ENCODE measurements around the gene WDR86. TPM values are rescaled to one million over a fixed set of nuclear protein-coding genes. Genes with fewer than 3 reads are reported as not detected.

The WDR86 gene
- under 1 TPM in 5 of 6 experiments, not detected in 1; 0.31 to 0.74 (median 0.44) TPM for total RNA-seq
- long read RNA-seq: 0 reads

GRCh38 chr7:151409667-151410404 is at the start of gene WDR86:
Gene WDR86, minus strand, starts transcription at chr7:151410038. Its CDS starts 449 bp downstream, at chr7:151409589.
- peak within 1 kb of the TSS in 1 of 3 donors; percentile 9 for H3K27ac ChIP-seq

GRCh38 chr7:151457534-151457933 is 47.7 kb upstream of the WDR86 start:
- H3K27me3 ChIP-seq: no peaks in the 10 kb centered on the region
- no peak for TF ChIP-seq POLR2A (IDR thresholded peaks at IDR 0.05)
- TF ChIP-seq CTCF (IDR thresholded peaks at IDR 0.05): no peak
- H3K4me3 ChIP-seq: no peak overlapping the region
- peaks cover 0 to 13% (median 3%) of the 10 kb centered on the region in 4 donors for H3K4me1 ChIP-seq
- H3K9me3 ChIP-seq: no peaks in the 10 kb centered on the region
- no peak for DNase-seq
- WGBS (ENCODE audit: insufficient coverage, low coverage, low lambda C conversion rate, missing lambda C conversion rate): 81% methylated on average over 6 of the region's 6 CpGs
- no peaks in the 10 kb centered on the region for H3K36me3 ChIP-seq
- no peak overlapping the region for H3K27ac ChIP-seq
- intact Hi-C loops (cut with DNase I): loop anchor here in 1 of 2 donors (10.0 kb wide), 1 partner anchor 153 kb away; no protein-coding TSS in a partner anchor
- ATAC-seq: no peak

More at GRCh38 chr7:151409667-151410404, at the start of gene WDR86:
- 0% methylated on average over 7 of the region's 75 CpGs for WGBS (ENCODE audit: insufficient coverage, low coverage, low lambda C conversion rate, missing lambda C conversion rate)
- H3K4me3 ChIP-seq: peak within 1 kb of the TSS; percentile 21 to 32 (median 25)
- peak in 2 of 4 donors; percentile 6 for ATAC-seq
- TF ChIP-seq CTCF (IDR thresholded peaks at IDR 0.05) (no peak), POLR2A (IDR thresholded peaks at IDR 0.05) (no peak)
- no peaks in the 10 kb centered on the region for H3K36me3 ChIP-seq
- DNase-seq: peak in 2 of 3 donors; percentile 20 to 45
- no peaks in the 10 kb centered on the region for H3K9me3 ChIP-seq
- intact Hi-C loops (cut with DNase I): no loop called here
- peaks cover 0 to 14% (median 4%) of the 10 kb centered on the region in 4 donors for H3K4me1 ChIP-seq
- H3K27me3 ChIP-seq: peaks cover 17 to 18% of the 10 kb centered on the region in 2 donors

GRCh38 chr7:151456782-151457181 is 46.9 kb upstream of the WDR86 start:
- TF ChIP-seq CTCF (IDR thresholded peaks at IDR 0.05): no peak
- no peak for TF ChIP-seq POLR2A (IDR thresholded peaks at IDR 0.05)
- H3K36me3 ChIP-seq: no peaks in the 10 kb centered on the region
- no peak overlapping the region for H3K27ac ChIP-seq
- no peaks in the 10 kb centered on the region for H3K9me3 ChIP-seq
- H3K4me3 ChIP-seq: no peak overlapping the region
- H3K4me1 ChIP-seq: peaks cover 0 to 13% (median 3%) of the 10 kb centered on the region in 4 donors
- H3K27me3 ChIP-seq: no peaks in the 10 kb centered on the region
- DNase-seq (no peak), ATAC-seq (no peak)
- 56% methylated on average over 2 of the region's 4 CpGs for WGBS (ENCODE audit: insufficient coverage, low coverage, low lambda C conversion rate, missing lambda C conversion rate)
- intact Hi-C loops (cut with DNase I): loop anchor here in 1 of 2 donors (10.0 kb wide), 1 partner anchor 152 kb away; no protein-coding TSS in a partner anchor

- H3K36me3 ChIP-seq: no peaks in the 10 kb centered on the region
- 87% methylated on average over 3 of the region's 5 CpGs for WGBS (ENCODE audit: insufficient coverage, low coverage, low lambda C conversion rate, missing lambda C conversion rate)
- H3K4me1 ChIP-seq: peaks cover 0 to 13% (median 3%) of the 10 kb centered on the region in 4 donors
- no peak for DNase-seq
- H3K4me3 ChIP-seq: no peak overlapping the region
- intact Hi-C loops (cut with DNase I): loop anchor here in 1 of 2 donors (10.0 kb wide), 1 partner anchor 151 kb away; no protein-coding TSS in a partner anchor
- no peaks in the 10 kb centered on the region for H3K9me3 ChIP-seq
- no peaks in the 10 kb centered on the region for H3K27me3 ChIP-seq
- TF ChIP-seq CTCF (IDR thresholded peaks at IDR 0.05) (no peak), POLR2A (IDR thresholded peaks at IDR 0.05) (no peak)
- H3K27ac ChIP-seq: no peak overlapping the region
- ATAC-seq: no peak
Observed at GRCh38 chr7:151456276-151456675, 46.4 kb upstream of the WDR86 start.
